SK-N-SH (cell line): Measurements from ENCODE around the gene METTL23. TPM values are rescaled to one million over a fixed set of nuclear protein-coding genes. Genes with fewer than 3 reads are reported as not detected.

ENCODE experiments used
- CTCF ChIA-PET: fragments of 300-600, 350-600 bp; formaldehyde crosslinking; extraction: SDS; loops from one replicate; lab custom pipeline; 2021; lab: Yijun Ruan, JAX
- POLR2A ChIA-PET: fragments of 350-600 bp; sonication (Branson Sonifier 250); formaldehyde crosslinking; extraction: SDS; loops from one replicate; lab custom pipeline; 2020; ENCODE audit warnings: antibody characterized with exemption, inconsistent platforms; lab: Yijun Ruan, JAX
- DNase-seq: peaks from one replicate; pipeline ENCODE4 v3.0.0; 2012
- H2AFZ ChIP-seq: fragments of 200-600 bp; sonication (generic); 2 replicates; pipeline ENCODE4 v1.8.1; 2016; ENCODE audit warnings: antibody characterized with exemption, mild to moderate bottlenecking, low read depth
- H3F3A ChIP-seq: fragments of 200-600 bp; sonication (generic); replicated peaks from 2 replicates; pipeline ENCODE3; 2016; ENCODE audit warnings: antibody characterized with exemption, mild to moderate bottlenecking; ENCODE audit not compliant: insufficient read depth
- H3K27ac ChIP-seq, 2 experiments: fragments of 200-500 bp in 1 of 2; fragments of 200-600 bp in 1 of 2; sonication (Bioruptor generic) in 1 of 2; sonication (generic), shearing (Covaris generic) in 1 of 2; 2 replicates each; pipeline versions ENCODE4 v1.5.1 to v1.6.1; 2014 to 2016; ENCODE audit warnings: low read depth in 2 of 2, inconsistent platforms in 1 of 2, low read length in 1 of 2, mild to moderate bottlenecking in 1 of 2, mixed read lengths in 1 of 2
- H3K27me3 ChIP-seq: fragments of 200-600 bp; sonication (generic), shearing (Covaris generic); 2 replicates; pipeline ENCODE4 v1.6.1; 2016; ENCODE audit warnings: mixed run types; ENCODE audit not compliant: insufficient read depth
- H3K36me3 ChIP-seq, 2 experiments: fragments of 200-500 bp in 1 of 2; fragments of 200-600 bp in 1 of 2; sonication (Bioruptor generic) in 1 of 2; sonication (generic) in 1 of 2; replicated peaks in 1 of 2; 2 replicates each; pipeline versions ENCODE3 to v1.5.1; 2014 to 2016; ENCODE audit warnings: low read length in 1 of 2, mild to moderate bottlenecking in 1 of 2; ENCODE audit not compliant: insufficient read depth in 2 of 2, control insufficient read depth in 1 of 2
- H3K4me1 ChIP-seq, 2 experiments: fragments of 200-500 bp in 1 of 2; fragments of 200-600 bp in 1 of 2; sonication (Bioruptor generic) in 1 of 2; sonication (generic), shearing (Covaris generic) in 1 of 2; 2 replicates each; pipeline versions ENCODE4 v1.5.1 to v1.6.1; 2014 to 2016; ENCODE audit warnings: low read depth in 1 of 2, low read length in 1 of 2, mixed run types in 1 of 2; ENCODE audit not compliant: insufficient read depth in 2 of 2, control insufficient read depth in 1 of 2
- H3K4me2 ChIP-seq: fragments of 200-600 bp; sonication (generic), shearing (Covaris generic); 2 replicates; pipeline ENCODE4 v1.6.1; 2017; ENCODE audit warnings: mixed run types
- H3K4me3 ChIP-seq, 2 experiments: fragments of 200-500 bp in 1 of 2; fragments of 200-600 bp in 1 of 2; sonication (Bioruptor generic) in 1 of 2; sonication (generic), shearing (Covaris generic) in 1 of 2; 2 replicates each; pipeline versions ENCODE4 v1.5.1 to v1.8.1; 2014 to 2016; ENCODE audit warnings: low read depth in 2 of 2, inconsistent platforms in 1 of 2, low read length in 1 of 2, mild to moderate bottlenecking in 1 of 2, mixed read lengths in 1 of 2, moderate library complexity in 1 of 2
- H3K79me2 ChIP-seq: fragments of 200-600 bp; sonication (generic); 2 replicates; pipeline ENCODE4 v1.8.1; 2017; ENCODE audit warnings: mild to moderate bottlenecking; ENCODE audit not compliant: insufficient read depth
- H3K9ac ChIP-seq: fragments of 200-600 bp; sonication (generic); 2 replicates; pipeline ENCODE4 v1.6.1; 2017; ENCODE audit warnings: mixed run types
- H3K9me2 ChIP-seq: fragments of 200-600 bp; sonication (generic); 2 replicates; pipeline ENCODE4 v1.6.1; 2017; ENCODE audit warnings: mixed run types
- H3K9me3 ChIP-seq: fragments of 200-600 bp; sonication (generic); 2 replicates; pipeline ENCODE4 v1.6.1; 2017; ENCODE audit warnings: mixed run types, mild to moderate bottlenecking, moderate library complexity
- H4K20me1 ChIP-seq: fragments of 200-600 bp; sonication (generic); 2 replicates; pipeline ENCODE4 v1.6.1; 2017; ENCODE audit warnings: mild to moderate bottlenecking, mixed run types; ENCODE audit not compliant: insufficient read depth
- CTCF ChIP-seq: fragments of 200-600 bp; sonication (generic); IDR thresholded peaks from 2 replicates; pipeline ENCODE4 v1.6.1; 2017; ENCODE audit warnings: antibody characterized with exemption, mild to moderate bottlenecking, moderate library complexity
- EP300 ChIP-seq, 2 experiments: IDR thresholded peaks; 2 replicates each; pipeline versions ENCODE4 v1.4.0 to v1.6.1; 2012; ENCODE audit warnings: borderline replicate concordance in 1 of 2, low read depth in 1 of 2, low read length in 1 of 2
- EZH2phosphoT487 ChIP-seq: fragments of 200-600 bp; sonication (generic); IDR thresholded peaks from 2 replicates; pipeline ENCODE4 v1.6.1; 2017; ENCODE audit warnings: low read depth, mixed run types, mild to moderate bottlenecking, antibody characterized with exemption, moderate library complexity, borderline replicate concordance
- FOSL2 ChIP-seq: IDR thresholded peaks from 2 replicates; pipeline ENCODE4 v1.4.0; 2012; ENCODE audit warnings: low read depth, mild to moderate bottlenecking, moderate library complexity, borderline replicate concordance
- FOXM1 ChIP-seq: IDR thresholded peaks from 2 replicates; pipeline ENCODE4 v1.4.0; 2012; ENCODE audit warnings: low read depth, mild to moderate bottlenecking
- GABPA ChIP-seq: IDR thresholded peaks from 2 replicates; pipeline ENCODE4 v1.4.0; 2012; ENCODE audit warnings: low read depth, mild to moderate bottlenecking
- JUND ChIP-seq: IDR thresholded peaks from 2 replicates; pipeline ENCODE4 v1.4.0; 2012
- MAX ChIP-seq: IDR thresholded peaks from 2 replicates; pipeline ENCODE4 v1.4.0; 2012; ENCODE audit warnings: low read depth
- NFIC ChIP-seq: IDR thresholded peaks from 2 replicates; pipeline ENCODE4 v1.4.0; 2012; ENCODE audit warnings: borderline replicate concordance
- PBX3 ChIP-seq: IDR thresholded peaks from 2 replicates; pipeline ENCODE4; 2012
- POLR2AphosphoS5 ChIP-seq: IDR thresholded peaks from 2 replicates; pipeline ENCODE4 v1.6.1; 2012; ENCODE audit warnings: low read depth, low read length
- RAD21 ChIP-seq: IDR thresholded peaks from 2 replicates; pipeline ENCODE4 v1.6.1; 2012; ENCODE audit warnings: mild to moderate bottlenecking, low read length
- REST ChIP-seq: IDR thresholded peaks from 2 replicates; pipeline ENCODE4 v1.6.1; 2012; ENCODE audit warnings: mild to moderate bottlenecking, low read depth, low read length, moderate library complexity
- RFX5 ChIP-seq: IDR thresholded peaks from 2 replicates; pipeline ENCODE4 v1.6.1; 2012; ENCODE audit warnings: mild to moderate bottlenecking, improper control_type of control experiment, low read length
- SIN3A ChIP-seq: IDR thresholded peaks from 2 replicates; pipeline ENCODE4 v1.6.1; 2012; ENCODE audit warnings: low read depth, mild to moderate bottlenecking, low read length, moderate library complexity, borderline replicate concordance
- SMC3 ChIP-seq: IDR thresholded peaks from 2 replicates; pipeline ENCODE4 v1.6.1; 2012; ENCODE audit warnings: low read depth, low read length, improper control_type of control experiment
- TAF1 ChIP-seq: IDR thresholded peaks from 2 replicates; pipeline ENCODE4 v1.6.1; 2012; ENCODE audit warnings: low read depth, mild to moderate bottlenecking, low read length, moderate library complexity, borderline replicate concordance
- YY1 ChIP-seq: IDR thresholded peaks from 2 replicates; pipeline ENCODE4 v1.4.0; 2012; ENCODE audit warnings: low read depth, mild to moderate bottlenecking
- ZBTB33 ChIP-seq: IDR thresholded peaks from 2 replicates; pipeline ENCODE4 v1.4.0; 2012; ENCODE audit warnings: low read depth, borderline replicate concordance
- WGBS: methylation state at CpG from one replicate; pipeline ENCODE4 v1.1.6; 2017; ENCODE audit warnings: low lambda C conversion rate; 5-methylcytosine and 5-hydroxymethylcytosine counted together
- polyA plus RNA-seq, 3 experiments: library from polyadenylated mRNA; depleted of rRNA; stranded (reverse); fragments of >200 nt; gene quantifications; 2 replicates each; pipeline ENCODE4 v1.2.3, GENCODE V29; 2012
- TF ChIP-seq, protein P1 (sequence below): IDR thresholded peaks from 2 replicates; pipeline ENCODE4 v1.4.0; 2012; ENCODE audit warnings: low read depth, borderline replicate concordance
- TF ChIP-seq, protein P2 (sequence below): fragments of 150-350 bp; IDR thresholded peaks from 2 replicates; pipeline ENCODE4 v1.6.1; 2016; ENCODE audit warnings: mild to moderate bottlenecking, low read depth, low read length

The METTL23 gene
- polyA plus RNA-seq, 1 of the 3 experiments (the other 2 are of a cell fraction): 75.9 TPM

DNA sequence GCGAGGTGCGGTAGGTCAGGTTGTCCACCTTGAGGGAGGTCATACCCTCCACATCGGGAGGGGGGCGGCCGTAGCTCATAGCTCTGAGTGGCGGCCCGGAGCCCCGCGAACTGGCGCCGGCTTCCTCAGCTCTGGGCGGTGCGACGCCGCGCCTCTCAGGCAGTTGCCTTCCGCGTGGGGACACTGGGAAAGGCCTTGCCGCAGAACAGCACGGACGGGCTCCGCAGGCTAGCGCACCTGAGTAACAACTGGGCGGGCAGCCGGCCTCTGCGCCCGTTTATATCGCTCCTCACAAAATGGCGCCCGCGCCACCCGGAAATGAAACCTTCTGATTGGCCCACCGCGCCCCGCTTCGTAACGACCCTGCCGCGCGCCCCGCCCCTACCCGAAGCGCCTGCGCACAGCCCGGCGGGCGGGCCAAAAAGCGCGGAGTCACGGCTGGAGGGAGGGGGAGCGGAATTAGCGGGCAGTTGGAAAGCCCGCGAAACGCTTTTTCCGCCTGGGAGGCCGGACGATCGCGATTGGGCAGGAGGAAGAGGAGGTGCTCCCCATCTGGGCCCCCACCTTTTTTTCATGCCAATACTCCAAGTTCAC lies 10.5 kb downstream of the METTL23 start, which contains the start of gene SRSF2:
Gene SRSF2 (minus strand): TSS at position 250 of the 594 bp plus-strand sequence. CDS start 171 bp downstream, at position 79.
- H3F3A ChIP-seq: peaks cover 30% of the 10 kb centered on the region
- peak within 1 kb of the TSS; percentile 95 for H3K9ac ChIP-seq
- peak within 1 kb of the TSS; percentile 94 for H3K4me2 ChIP-seq
- H3K4me3 ChIP-seq: peak within 1 kb of the TSS; percentile 93 to 100
- CTCF ChIA-PET: interaction anchor here (0.8 to 5.8 kb wide), 6 partner anchors 9 to 510 kb away, joined by 3 to 34 read pairs (median 3); partner anchors contain the start of genes JMJD6, METTL23 and MGAT5B
- under 1% methylated on average over 42 of the region's 60 CpGs for WGBS
- no peaks in the 10 kb centered on the region for H3K27me3 ChIP-seq
- peaks cover 34 to 44% of the 10 kb centered on the region in 2 experiments for H3K4me1 ChIP-seq
- H3K79me2 ChIP-seq: peaks cover 84% of the 10 kb centered on the region
- peak within 1 kb of the TSS; percentile 98 to 100 for H3K27ac ChIP-seq
- peaks cover 41% of the 10 kb centered on the region for H4K20me1 ChIP-seq
- POLR2A ChIA-PET: interaction anchor here (0.6 to 4.6 kb wide), 19 partner anchors 8 to 1303 kb away, joined by 3 to 47 read pairs (median 4); partner anchors contain the start of genes JMJD6 and METTL23
- H2AFZ ChIP-seq: peak within 1 kb of the TSS; percentile 87
- peak; percentile 100 for DNase-seq
- no peaks in the 10 kb centered on the region for H3K9me2 ChIP-seq
- no peaks in the 10 kb centered on the region for H3K9me3 ChIP-seq
- peaks cover 49 to 54% of the 10 kb centered on the region in 2 experiments for H3K36me3 ChIP-seq
- TF ChIP-seq EZH2phosphoT487: no peak
- peak; percentile 31 for TF ChIP-seq PBX3
- no peak; the same call in 1 of the 2 replicates for TF ChIP-seq JUND
- peak; percentile 84 for TF ChIP-seq REST
- TF ChIP-seq FOXM1: peak; percentile 48; the same call in 1 of the 2 replicates
- TF ChIP-seq ZBTB33: peak; percentile 38
- TF ChIP-seq YY1: peak; percentile 96
- no peak for TF ChIP-seq RFX5
- no peak for TF ChIP-seq NFIC
- TF ChIP-seq RAD21: no peak
- peak; percentile 99; the same call in 1 of the 2 replicates for TF ChIP-seq SIN3A
- peak; percentile 100 for TF ChIP-seq POLR2AphosphoS5
- TF ChIP-seq TAF1: peak; percentile 99
- TF ChIP-seq CTCF: no peak
- TF ChIP-seq, protein P1, sequence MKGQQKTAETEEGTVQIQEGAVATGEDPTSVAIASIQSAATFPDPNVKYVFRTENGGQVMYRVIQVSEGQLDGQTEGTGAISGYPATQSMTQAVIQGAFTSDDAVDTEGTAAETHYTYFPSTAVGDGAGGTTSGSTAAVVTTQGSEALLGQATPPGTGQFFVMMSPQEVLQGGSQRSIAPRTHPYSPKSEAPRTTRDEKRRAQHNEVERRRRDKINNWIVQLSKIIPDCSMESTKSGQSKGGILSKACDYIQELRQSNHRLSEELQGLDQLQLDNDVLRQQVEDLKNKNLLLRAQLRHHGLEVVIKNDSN: no peak
- TF ChIP-seq, protein P2, sequence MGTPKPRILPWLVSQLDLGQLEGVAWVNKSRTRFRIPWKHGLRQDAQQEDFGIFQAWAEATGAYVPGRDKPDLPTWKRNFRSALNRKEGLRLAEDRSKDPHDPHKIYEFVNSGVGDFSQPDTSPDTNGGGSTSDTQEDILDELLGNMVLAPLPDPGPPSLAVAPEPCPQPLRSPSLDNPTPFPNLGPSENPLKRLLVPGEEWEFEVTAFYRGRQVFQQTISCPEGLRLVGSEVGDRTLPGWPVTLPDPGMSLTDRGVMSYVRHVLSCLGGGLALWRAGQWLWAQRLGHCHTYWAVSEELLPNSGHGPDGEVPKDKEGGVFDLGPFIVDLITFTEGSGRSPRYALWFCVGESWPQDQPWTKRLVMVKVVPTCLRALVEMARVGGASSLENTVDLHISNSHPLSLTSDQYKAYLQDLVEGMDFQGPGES: peak; percentile 16
- TF ChIP-seq MAX: peak; percentile 96
- TF ChIP-seq EP300 (IDR thresholded peaks at IDR 0.05; ENCODE audit: borderline replicate concordance in 1 of 2, low read depth in 1 of 2, low read length in 1 of 2): peak in 1 of 2 experiments; percentile 26; a peak in 1 of 4 replicates
- TF ChIP-seq FOSL2: no peak
- peak; percentile 85 for TF ChIP-seq GABPA
- no peak for TF ChIP-seq SMC3
